H1 (cell line): ENCODE data around the gene HIVEP2. TPM values are rescaled to one million over a fixed set of nuclear protein-coding genes. Genes with fewer than 3 reads are reported as not detected.

Source experiments
- CEBPB ChIP-seq: IDR thresholded peaks from 2 replicates; pipeline ENCODE4 v1.6.1; 2012; ENCODE audit warnings: low read depth, low read length
- NANOG ChIP-seq: IDR thresholded peaks from 2 replicates; pipeline ENCODE4 v1.6.1; 2011; ENCODE audit warnings: low read length, low read depth, mild to moderate bottlenecking, inconsistent platforms; ENCODE audit not compliant: insufficient read depth, poor library complexity, severe bottlenecking
- polyA plus RNA-seq, 7 experiments: library from polyadenylated mRNA; depleted of rRNA in 3 of 7; stranded (reverse) in 5 of 7; unstranded in 2 of 7; fragments of >200 nt in 5 of 7; fragments of 200-250 nt in 2 of 7; gene quantifications; 1 replicate in 5 of 7; 2 replicates in 1 of 7; 4 replicates in 1 of 7; pipeline versions ENCODE4 v1.2.1 to v1.2.3, GENCODE V29; 2011 to 2013; ENCODE audit warnings: missing spikeins in 2 of 7, mixed read lengths in 2 of 7
- total RNA-seq: library from RNA; stranded (reverse); fragmentation: NEBNext Ultra II Directional; extraction: Animal tissue kit (Norgen Biotek cat#: 25700); gene quantifications from 2 replicates; pipeline ENCODE4 v1.2.1, GENCODE V29; 2021

The HIVEP2 gene
- total and polyA plus RNA-seq, 2 of the 8 experiments (the other 6 are each of a cell fraction or from before 2014, with no cell fraction given), result 2.2 to 6.1 TPM

GRCh38 chr6:142913036-142913510, 31.9 kb downstream of the HIVEP2 start (continued):
- TF ChIP-seq NANOG, result no peak
- TF ChIP-seq CEBPB, result no peak
